Testis (tissue), 2 donors: Measurements from ENCODE around the gene DNMBP.

Experiments used
- POLR2A ChIP-seq: fragments of 450-650 bp; IDR thresholded peaks from one replicate; pipeline ENCODE4 v1.6.1; 2017; ENCODE audit warnings: antibody characterized with exemption, mild to moderate bottlenecking, moderate library complexity
- TF ChIP-seq, protein P1 (sequence below), 3 experiments: fragments of 450-650 bp in 2 of 3; fragments of 200-600 bp in 1 of 3; sonication (generic) in 1 of 3; IDR thresholded peaks; one replicate each; pipeline ENCODE4 v1.5.1; 2016 to 2019; ENCODE audit warnings: antibody characterized with exemption in 3 of 3, mild to moderate bottlenecking in 2 of 3, moderate library complexity in 1 of 3

DNA sequence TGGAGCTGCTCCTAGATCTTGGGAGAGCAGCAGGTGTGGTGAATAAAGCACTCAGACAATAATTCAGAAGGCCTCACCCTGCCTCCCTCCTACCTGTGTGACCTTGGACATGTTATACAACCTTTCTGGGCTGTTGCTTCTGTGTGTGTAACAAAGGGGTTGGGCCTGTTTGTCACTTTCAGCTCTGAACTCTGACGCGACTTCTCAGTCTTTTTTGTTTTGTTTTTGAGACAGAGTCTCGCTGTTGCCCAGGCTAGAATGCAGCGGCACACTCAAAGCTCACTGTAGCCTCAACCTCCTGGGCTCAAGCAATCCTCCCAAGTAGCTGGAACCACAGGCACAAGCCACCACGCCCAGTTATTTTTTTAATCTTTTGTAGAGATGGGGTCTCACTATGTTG is 89.3 kb downstream of the DNMBP start:
- TF ChIP-seq, protein P1, sequence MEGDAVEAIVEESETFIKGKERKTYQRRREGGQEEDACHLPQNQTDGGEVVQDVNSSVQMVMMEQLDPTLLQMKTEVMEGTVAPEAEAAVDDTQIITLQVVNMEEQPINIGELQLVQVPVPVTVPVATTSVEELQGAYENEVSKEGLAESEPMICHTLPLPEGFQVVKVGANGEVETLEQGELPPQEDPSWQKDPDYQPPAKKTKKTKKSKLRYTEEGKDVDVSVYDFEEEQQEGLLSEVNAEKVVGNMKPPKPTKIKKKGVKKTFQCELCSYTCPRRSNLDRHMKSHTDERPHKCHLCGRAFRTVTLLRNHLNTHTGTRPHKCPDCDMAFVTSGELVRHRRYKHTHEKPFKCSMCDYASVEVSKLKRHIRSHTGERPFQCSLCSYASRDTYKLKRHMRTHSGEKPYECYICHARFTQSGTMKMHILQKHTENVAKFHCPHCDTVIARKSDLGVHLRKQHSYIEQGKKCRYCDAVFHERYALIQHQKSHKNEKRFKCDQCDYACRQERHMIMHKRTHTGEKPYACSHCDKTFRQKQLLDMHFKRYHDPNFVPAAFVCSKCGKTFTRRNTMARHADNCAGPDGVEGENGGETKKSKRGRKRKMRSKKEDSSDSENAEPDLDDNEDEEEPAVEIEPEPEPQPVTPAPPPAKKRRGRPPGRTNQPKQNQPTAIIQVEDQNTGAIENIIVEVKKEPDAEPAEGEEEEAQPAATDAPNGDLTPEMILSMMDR (IDR thresholded peaks at IDR 0.05) = no peak
- no peak for TF ChIP-seq POLR2A
